Measurements from ENCODE around the gene NCOA1.

- TF ChIP-seq REST (IDR thresholded peaks at IDR 0.05; ENCODE audit: low read depth, low read length) (no peak), SMC3 (IDR thresholded peaks at IDR 0.05; ENCODE audit: low read depth, low read length) (no peak), CHD2 (IDR thresholded peaks at IDR 0.05; ENCODE audit: low read length, partially characterized antibody) (no peak), TAF1 (IDR thresholded peaks at IDR 0.05; ENCODE audit: borderline replicate concordance, low read depth, low read length) (no peak), TCF12 (IDR thresholded peaks at IDR 0.05) (no peak)
Observed at GRCh38 chr2:24717263-24717951, 226.4 kb downstream of the NCOA1 start.
